ENCODE results near the gene FOXRED2.

DNA sequence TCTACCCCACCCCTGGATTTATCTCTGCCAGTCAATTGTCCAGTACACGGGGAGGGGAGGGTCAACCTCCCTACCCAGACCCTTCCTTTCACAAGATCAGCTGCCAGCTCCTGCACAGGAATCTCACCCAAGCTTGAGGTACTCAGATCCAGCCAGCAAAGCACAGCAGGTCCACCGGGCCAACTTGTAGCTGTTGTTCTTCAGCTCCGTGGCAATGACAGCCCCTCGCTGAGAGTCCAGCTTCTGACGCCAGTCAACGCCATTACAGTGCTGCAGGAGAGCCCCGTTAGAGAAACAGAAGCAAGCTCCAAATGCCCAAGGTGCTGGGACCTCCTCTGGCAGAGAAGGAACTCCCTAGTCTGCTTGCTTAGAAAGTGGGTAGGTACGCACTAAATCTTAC, 5.5 kb upstream of the FOXRED2 start:
- TF ChIP-seq, protein P1, sequence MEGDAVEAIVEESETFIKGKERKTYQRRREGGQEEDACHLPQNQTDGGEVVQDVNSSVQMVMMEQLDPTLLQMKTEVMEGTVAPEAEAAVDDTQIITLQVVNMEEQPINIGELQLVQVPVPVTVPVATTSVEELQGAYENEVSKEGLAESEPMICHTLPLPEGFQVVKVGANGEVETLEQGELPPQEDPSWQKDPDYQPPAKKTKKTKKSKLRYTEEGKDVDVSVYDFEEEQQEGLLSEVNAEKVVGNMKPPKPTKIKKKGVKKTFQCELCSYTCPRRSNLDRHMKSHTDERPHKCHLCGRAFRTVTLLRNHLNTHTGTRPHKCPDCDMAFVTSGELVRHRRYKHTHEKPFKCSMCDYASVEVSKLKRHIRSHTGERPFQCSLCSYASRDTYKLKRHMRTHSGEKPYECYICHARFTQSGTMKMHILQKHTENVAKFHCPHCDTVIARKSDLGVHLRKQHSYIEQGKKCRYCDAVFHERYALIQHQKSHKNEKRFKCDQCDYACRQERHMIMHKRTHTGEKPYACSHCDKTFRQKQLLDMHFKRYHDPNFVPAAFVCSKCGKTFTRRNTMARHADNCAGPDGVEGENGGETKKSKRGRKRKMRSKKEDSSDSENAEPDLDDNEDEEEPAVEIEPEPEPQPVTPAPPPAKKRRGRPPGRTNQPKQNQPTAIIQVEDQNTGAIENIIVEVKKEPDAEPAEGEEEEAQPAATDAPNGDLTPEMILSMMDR (IDR thresholded peaks at IDR 0.05) = no peak
- TF ChIP-seq, protein P2, sequence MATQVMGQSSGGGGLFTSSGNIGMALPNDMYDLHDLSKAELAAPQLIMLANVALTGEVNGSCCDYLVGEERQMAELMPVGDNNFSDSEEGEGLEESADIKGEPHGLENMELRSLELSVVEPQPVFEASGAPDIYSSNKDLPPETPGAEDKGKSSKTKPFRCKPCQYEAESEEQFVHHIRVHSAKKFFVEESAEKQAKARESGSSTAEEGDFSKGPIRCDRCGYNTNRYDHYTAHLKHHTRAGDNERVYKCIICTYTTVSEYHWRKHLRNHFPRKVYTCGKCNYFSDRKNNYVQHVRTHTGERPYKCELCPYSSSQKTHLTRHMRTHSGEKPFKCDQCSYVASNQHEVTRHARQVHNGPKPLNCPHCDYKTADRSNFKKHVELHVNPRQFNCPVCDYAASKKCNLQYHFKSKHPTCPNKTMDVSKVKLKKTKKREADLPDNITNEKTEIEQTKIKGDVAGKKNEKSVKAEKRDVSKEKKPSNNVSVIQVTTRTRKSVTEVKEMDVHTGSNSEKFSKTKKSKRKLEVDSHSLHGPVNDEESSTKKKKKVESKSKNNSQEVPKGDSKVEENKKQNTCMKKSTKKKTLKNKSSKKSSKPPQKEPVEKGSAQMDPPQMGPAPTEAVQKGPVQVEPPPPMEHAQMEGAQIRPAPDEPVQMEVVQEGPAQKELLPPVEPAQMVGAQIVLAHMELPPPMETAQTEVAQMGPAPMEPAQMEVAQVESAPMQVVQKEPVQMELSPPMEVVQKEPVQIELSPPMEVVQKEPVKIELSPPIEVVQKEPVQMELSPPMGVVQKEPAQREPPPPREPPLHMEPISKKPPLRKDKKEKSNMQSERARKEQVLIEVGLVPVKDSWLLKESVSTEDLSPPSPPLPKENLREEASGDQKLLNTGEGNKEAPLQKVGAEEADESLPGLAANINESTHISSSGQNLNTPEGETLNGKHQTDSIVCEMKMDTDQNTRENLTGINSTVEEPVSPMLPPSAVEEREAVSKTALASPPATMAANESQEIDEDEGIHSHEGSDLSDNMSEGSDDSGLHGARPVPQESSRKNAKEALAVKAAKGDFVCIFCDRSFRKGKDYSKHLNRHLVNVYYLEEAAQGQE (IDR thresholded peaks at IDR 0.05; ENCODE audit: insufficient read depth in 1 of 2, low read depth in 2 of 2, low read length in 1 of 2) = no peak

All from Panc1 (cell line).